ENCODE measurements around the gene DPYSL3.

The DPYSL3 gene

DNA sequence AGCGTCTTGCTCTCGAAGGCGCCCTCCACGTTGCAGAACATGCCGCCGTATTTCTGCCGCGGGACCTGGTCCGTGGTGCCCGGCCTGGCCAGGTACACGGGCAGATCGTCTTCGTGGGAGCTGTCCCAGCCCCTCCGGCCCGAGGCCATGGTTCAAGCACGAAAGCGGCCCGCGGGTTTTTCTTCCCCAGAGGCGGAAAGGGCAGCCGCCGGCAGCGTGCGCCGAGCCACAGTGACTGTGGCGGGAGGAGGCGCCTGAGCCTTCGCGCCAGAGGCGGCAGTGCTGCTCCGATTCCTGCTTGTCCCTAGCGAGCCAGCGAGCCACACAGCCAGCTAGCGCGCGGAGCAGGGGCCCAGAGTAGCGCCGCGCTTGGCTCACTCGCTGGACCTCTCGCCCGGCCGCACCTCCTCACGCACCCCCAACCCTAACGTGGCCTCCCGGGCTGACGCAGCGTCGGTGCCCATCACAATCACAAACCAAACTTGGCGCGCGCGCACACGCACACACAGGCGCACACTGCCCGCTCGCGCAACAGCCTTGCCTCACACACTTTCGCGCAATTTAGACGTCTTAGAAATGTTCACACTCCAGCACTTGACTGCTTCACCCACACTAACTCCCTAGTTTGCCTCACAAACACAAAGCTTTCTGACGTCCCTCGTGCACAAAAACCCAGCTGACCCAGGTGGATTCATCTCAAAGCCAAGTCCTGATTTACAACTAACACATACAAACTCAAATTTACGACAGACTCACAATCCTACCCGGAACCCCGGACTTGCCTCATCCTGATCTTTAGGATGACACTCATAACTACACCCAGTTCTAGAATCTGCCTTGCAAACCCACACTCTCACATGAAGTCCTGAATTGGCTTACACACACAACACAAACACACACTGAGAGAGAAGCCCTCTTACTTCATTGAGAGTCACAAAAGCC is at the start of gene DPYSL3:
DPYSL3 (minus strand) TSS at position 359 of the 942 bp plus-strand sequence; CDS start at position 149, 210 bp downstream.
- peak within 1 kb of the TSS; percentile 65 for H3K27ac ChIP-seq
- TF ChIP-seq, protein P1, sequence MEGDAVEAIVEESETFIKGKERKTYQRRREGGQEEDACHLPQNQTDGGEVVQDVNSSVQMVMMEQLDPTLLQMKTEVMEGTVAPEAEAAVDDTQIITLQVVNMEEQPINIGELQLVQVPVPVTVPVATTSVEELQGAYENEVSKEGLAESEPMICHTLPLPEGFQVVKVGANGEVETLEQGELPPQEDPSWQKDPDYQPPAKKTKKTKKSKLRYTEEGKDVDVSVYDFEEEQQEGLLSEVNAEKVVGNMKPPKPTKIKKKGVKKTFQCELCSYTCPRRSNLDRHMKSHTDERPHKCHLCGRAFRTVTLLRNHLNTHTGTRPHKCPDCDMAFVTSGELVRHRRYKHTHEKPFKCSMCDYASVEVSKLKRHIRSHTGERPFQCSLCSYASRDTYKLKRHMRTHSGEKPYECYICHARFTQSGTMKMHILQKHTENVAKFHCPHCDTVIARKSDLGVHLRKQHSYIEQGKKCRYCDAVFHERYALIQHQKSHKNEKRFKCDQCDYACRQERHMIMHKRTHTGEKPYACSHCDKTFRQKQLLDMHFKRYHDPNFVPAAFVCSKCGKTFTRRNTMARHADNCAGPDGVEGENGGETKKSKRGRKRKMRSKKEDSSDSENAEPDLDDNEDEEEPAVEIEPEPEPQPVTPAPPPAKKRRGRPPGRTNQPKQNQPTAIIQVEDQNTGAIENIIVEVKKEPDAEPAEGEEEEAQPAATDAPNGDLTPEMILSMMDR (conservative IDR thresholded peaks at IDR 0.05): peak; percentile 42; the same call in 1 of the 2 replicates

DNA sequence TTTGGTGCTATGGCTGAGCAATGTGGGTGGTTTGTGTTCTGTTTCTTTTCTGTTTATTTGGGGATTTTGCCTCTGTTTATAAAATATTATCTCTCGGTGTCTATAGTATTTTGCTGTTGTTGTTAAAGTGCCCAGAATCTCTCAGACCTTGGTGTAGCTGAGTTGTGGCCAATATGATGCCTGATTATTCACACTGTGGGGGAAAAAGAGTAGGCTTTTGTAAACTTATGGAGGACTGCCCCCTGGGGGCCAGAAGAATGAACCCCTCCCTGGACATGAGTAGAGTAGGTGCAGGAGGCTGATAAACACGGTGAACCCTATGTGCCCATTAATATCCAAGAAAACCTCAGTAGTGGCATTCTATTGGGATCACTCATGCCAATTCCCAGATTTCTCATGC is 49.0 kb upstream of the DPYSL3 start:
- TF ChIP-seq, protein P1 (conservative IDR thresholded peaks at IDR 0.05): peak; percentile 52
- no peak overlapping the region for H3K27ac ChIP-seq

DNA sequence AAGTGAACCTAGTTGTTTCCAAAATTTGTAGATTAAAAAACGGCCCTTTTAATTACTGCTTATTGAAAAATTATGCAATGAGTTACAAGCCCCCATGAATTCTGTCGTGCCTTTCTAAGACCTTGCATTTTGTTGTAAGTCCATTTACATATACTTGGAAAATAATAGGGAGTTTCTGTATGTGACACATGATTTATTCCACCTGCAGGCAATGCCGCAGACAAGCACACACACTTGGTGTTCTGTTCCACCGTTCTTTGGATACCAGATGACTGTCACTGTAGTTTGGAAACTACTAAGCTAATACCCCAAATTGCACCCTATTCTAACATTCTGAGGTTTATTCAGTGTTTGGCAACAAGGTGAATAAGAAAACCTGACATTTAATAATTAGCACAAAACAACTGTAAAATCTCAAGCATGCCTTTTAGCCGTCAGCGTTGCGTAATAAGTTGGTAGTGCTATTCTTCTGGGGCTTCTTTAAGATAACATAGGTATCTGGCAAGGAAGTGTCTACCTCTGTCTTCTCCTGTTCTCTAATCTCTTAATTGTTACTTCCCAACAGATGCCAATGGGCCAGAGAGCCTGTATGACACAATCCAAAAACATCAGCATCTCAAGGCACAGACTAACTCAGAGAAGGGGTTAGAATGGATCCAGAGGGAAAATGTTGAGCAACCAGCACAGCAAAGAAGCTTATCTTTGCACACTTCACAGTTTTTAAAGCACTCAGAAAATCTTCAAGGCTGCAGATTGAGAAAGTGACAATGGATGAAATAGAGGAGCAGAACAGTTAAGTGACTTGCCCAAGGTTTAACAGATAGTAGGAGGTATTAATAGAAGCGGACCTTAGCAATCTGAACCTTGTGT is 48.2 kb upstream of the DPYSL3 start:
- TF ChIP-seq, protein P1 (conservative IDR thresholded peaks at IDR 0.05): no peak
- no peak overlapping the region for H3K27ac ChIP-seq

DNA sequence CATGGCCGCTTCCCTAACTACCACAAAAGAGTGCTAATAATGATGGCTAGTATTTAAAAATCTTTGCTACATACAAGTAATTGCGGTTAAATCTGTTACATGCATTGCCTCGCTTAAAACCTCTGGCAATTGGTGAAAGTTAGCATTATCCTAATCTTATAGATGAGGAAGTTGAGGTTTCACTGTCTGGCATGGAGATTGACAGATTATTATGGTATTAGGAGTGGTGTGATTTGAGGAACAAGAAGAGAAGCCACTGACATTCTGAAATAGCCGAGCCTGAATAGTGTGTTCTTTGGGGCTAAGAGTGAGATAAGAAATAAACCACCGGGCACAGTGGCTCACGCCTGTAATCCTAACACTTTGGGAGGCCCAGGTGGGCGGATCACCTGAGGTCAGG is 45.3 kb upstream of the DPYSL3 start:
- TF ChIP-seq, protein P1 (conservative IDR thresholded peaks at IDR 0.05): no peak
- peak overlapping the region; percentile 70 for H3K27ac ChIP-seq

DNA sequence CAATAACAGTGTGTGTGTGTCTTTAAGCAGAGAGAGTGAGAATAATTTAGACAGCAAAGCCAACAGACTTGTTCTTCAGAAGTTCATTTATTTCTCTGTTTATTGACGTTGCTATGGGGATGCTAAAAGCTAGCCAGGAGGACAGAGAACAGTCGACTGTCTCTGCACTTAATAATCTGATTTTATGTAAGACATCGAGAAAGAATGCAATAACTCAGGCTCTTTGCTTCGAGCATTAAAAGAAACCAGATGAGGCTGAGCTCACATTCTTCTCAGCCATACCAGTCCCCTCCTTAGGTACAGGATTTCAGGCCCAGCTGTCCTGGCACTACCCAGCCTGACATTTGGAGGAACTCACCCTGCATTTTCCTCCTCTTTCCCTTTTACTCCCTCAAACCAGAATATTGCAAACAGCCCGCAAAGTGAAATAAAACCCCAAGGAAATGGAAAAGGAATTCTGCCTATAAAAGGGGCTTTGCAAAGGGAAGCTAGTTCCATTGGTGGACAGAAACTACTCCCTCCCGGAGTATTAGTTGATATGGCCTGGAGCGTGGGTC is 44.5 kb upstream of the DPYSL3 start:
- H3K27ac ChIP-seq: peak overlapping the region; percentile 70
- TF ChIP-seq, protein P1 (conservative IDR thresholded peaks at IDR 0.05): no peak

DNA sequence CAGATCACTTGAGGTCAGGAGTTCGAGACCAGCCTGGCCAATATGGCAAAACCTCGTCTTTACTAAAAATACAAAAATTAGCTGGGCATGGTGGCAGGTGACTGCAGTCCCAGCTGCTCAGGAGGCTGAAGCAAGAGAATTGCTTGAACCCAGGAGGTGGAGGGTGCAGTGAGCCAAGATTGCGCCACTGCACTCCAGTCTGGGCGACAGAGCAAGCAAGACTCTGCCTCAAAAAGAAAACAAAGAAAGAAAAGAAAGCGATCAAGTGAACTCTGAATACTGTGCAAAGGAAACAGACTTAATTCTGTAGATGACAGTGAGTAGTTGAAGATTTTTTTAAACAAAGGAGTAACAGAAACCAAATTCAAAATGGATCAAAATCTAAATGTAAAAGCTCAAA is 43.9 kb upstream of the DPYSL3 start:
- H3K27ac ChIP-seq: peak overlapping the region; percentile 70

DNA sequence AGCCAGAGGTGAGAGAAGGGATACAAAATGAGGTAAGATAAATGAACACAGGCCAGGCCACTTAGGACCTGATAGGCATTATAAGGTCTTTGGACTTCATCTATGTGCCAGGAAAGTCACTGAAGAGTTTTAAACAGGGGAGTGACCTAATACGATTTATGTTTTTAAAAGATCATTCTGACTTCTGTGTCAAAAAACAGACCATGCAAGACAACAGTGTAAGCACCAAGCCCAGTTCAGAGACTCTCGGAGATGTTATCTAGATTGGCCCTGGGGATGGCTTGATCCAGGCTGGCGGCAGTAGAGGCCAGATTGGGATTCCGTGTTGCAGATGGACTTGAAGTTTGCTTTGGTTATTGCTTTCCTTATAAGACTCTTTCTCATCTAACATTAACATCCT is 43.0 kb upstream of the DPYSL3 start:
- TF ChIP-seq, protein P1 (conservative IDR thresholded peaks at IDR 0.05): no peak
- H3K27ac ChIP-seq: no peak overlapping the region

Data from VCaP (cell line).